Adrenal gland (tissue), 5 donors: Measurements from ENCODE around the gene LDLRAD2.

Experiments
- POLR2A ChIP-seq, 2 donors: fragments of 450-650 bp; IDR thresholded peaks; one replicate each; pipeline ENCODE4 v1.6.1; 2017; ENCODE audit warnings: antibody characterized with exemption in 2 of 2, mild to moderate bottlenecking in 2 of 2, moderate library complexity in 1 of 2
- TF ChIP-seq, protein P1 (sequence below), 6 experiments: fragments of 450-650 bp in 4 of 6; fragments of 200-600 bp in 2 of 6; sonication (generic) in 1 of 6; IDR thresholded peaks; 1 replicate in 5 of 6; 2 replicates in 1 of 6; pipeline versions ENCODE4 v1.5.1 to v1.8.0; 2016 to 2021; ENCODE audit warnings: antibody characterized with exemption in 6 of 6, mild to moderate bottlenecking in 2 of 6, moderate library complexity in 1 of 6
- donor health status: DM: no; HTN: no; CAD: no.

DNA sequence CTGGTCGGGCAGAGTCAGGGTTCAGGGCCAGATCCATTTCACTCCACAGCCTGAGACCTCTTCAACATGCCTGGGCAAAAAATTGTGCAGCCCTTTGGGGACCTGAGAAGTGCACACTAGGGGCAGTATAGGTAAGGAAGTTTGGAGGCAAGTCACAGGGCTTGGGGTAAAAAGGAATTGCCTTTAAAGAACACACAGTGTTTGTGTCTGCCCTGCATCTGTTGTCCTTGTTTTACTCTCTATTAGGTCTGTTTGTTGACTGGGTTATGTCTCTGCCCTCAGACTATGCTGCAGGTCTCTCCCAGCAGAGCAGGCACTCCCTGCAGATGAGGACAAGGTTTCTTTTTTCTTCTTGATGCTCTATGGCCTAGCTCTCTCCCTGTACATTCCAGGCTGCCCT is 22.0 kb downstream of the LDLRAD2 start:
- TF ChIP-seq POLR2A (IDR thresholded peaks at IDR 0.05) = no peak
- TF ChIP-seq, protein P1, sequence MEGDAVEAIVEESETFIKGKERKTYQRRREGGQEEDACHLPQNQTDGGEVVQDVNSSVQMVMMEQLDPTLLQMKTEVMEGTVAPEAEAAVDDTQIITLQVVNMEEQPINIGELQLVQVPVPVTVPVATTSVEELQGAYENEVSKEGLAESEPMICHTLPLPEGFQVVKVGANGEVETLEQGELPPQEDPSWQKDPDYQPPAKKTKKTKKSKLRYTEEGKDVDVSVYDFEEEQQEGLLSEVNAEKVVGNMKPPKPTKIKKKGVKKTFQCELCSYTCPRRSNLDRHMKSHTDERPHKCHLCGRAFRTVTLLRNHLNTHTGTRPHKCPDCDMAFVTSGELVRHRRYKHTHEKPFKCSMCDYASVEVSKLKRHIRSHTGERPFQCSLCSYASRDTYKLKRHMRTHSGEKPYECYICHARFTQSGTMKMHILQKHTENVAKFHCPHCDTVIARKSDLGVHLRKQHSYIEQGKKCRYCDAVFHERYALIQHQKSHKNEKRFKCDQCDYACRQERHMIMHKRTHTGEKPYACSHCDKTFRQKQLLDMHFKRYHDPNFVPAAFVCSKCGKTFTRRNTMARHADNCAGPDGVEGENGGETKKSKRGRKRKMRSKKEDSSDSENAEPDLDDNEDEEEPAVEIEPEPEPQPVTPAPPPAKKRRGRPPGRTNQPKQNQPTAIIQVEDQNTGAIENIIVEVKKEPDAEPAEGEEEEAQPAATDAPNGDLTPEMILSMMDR (IDR thresholded peaks at IDR 0.05) = no peak
